Measurements from ENCODE around the gene MYLK.

- TF ChIP-seq POLR2A (IDR thresholded peaks at IDR 0.05) (no peak), CTCF (IDR thresholded peaks at IDR 0.05) (no peak)
These were observed 190.4 kb downstream of the MYLK start for GRCh38 chr3:123693584-123694190.
